Measurements from ENCODE around the gene RNF181. TPM values are rescaled to one million over a fixed set of nuclear protein-coding genes. Genes with fewer than 3 reads are reported as not detected.

Gene RNF181
- total and polyA plus RNA-seq, 2 donors (not counting 3 experiments of a cell fraction or from before 2014, with no cell fraction given), result 142 to 629 TPM

GRCh38 chr2:85553184-85553583 is 42.4 kb upstream of the RNF181 start:
- POLR2A ChIA-PET, result interaction anchor here (0.6 to 6.3 kb wide), 2 partner anchors 9 to 13 kb away, joined by 3 to 73 read pairs; partner anchors contain the start of gene MAT2A
- no peak overlapping the region for H3K4me2 ChIP-seq (ENCODE audit: insufficient read depth, low read length)
- H3K4me3 ChIP-seq (replicated peaks in 1 of 3; ENCODE audit: insufficient read depth in 1 of 3, low read depth in 1 of 3, low read length in 3 of 3), result no peak overlapping the region
- no TSS peak for BruUV-seq (replicated peaks)
- H3K9ac ChIP-seq (replicated peaks; ENCODE audit: extremely low read depth, insufficient read depth, low read length), result no peak overlapping the region
- no peaks in the 10 kb centered on the region for H3K27me3 ChIP-seq (ENCODE audit: control insufficient read depth in 2 of 2, insufficient read depth in 2 of 2, low read length in 2 of 2)
- H3K9me3 ChIP-seq (replicated peaks; ENCODE audit: control insufficient read depth, insufficient read depth, low read length), result no peaks in the 10 kb centered on the region
- intact Hi-C loops (cut with micrococcal nuclease) (loop anchor here (2.0 to 5.0 kb wide), 3 partner anchors 50 to 201 kb away; partner anchors contain the start of genes ELMOD3, RETSAT, TMEM150A and USP39), dilution Hi-C loops (cut with MboI; ENCODE audit: extremely low pct_ligation_motif_present, low sequenced_read_pairs) (no loop called here)
- DNase-seq (ENCODE audit: low read depth, low spot score) (no peak), FAIRE-seq (no peak)
- H2AFZ ChIP-seq (ENCODE audit: low read depth, low read length), result no peak overlapping the region
- peaks cover 2% of the 10 kb centered on the region for H3K79me2 ChIP-seq (ENCODE audit: control insufficient read depth, insufficient read depth, low read length)
- H3K36me3 ChIP-seq (ENCODE audit: control insufficient read depth in 2 of 2, extremely low read depth in 1 of 2, insufficient read depth in 2 of 2, low read length in 2 of 2), result peaks cover 13 to 36% of the 10 kb centered on the region in 2 experiments
- TF ChIP-seq FOS (IDR thresholded peaks at IDR 0.05; ENCODE audit: borderline replicate concordance, insufficient read depth, low read length) (no peak), MAX (IDR thresholded peaks at IDR 0.05; ENCODE audit: insufficient read depth, insufficient read length) (no peak), JUN (IDR thresholded peaks at IDR 0.05; ENCODE audit: borderline replicate concordance, insufficient read depth, insufficient read length, low read depth) (no peak), EZH2 (IDR thresholded peaks at IDR 0.05; ENCODE audit: borderline replicate concordance, low read depth, low read length, severe bottlenecking) (no peak), CTCF (IDR thresholded peaks at IDR 0.05; ENCODE audit: extremely low read depth in 1 of 2, insufficient read depth in 1 of 2, low read depth in 1 of 2, low read length in 2 of 2) (no peak), POLR2AphosphoS5 (IDR thresholded peaks at IDR 0.05; ENCODE audit: insufficient read depth, low read depth, low read length) (no peak), POLR2A (IDR thresholded peaks at IDR 0.05; ENCODE audit: low read depth, low read length) (no peak)
- H3K27ac ChIP-seq (ENCODE audit: insufficient read depth, low read depth, low read length), result no peak overlapping the region
- no peaks in the 10 kb centered on the region for H4K20me1 ChIP-seq (replicated peaks; ENCODE audit: control insufficient read depth, extremely low read depth, insufficient read depth, low read length)
- CTCF ChIA-PET, result interaction anchor here (0.9 to 6.8 kb wide), 7 partner anchors 12 to 254 kb away, joined by 3 to 236 read pairs (median 19); partner anchors contain the start of gene SH2D6
- H3K9me1 ChIP-seq (replicated peaks; ENCODE audit: control insufficient read depth, extremely low read depth, insufficient read depth, low read length), result no peaks in the 10 kb centered on the region
- H3K4me1 ChIP-seq (ENCODE audit: control insufficient read depth, extremely low read depth, insufficient read depth, low read length), result peaks cover 17% of the 10 kb centered on the region

Data from endothelial cell of umbilical vein (primary cell).